Kidney tubule cell (primary cell): Measurements from ENCODE around the gene RAD23B.
A peak's percentile ranks its signal among the peaks of the same experiment; 100 is the strongest.
"Not testable (repeated sequence)": the region's sequence is repeated elsewhere in the genome, so short reads cannot be mapped to it uniquely, and the experiment has no call there.

ENCODE experiments used
- DNase-seq: peaks from one replicate; pipeline ENCODE4 v3.0.0-alpha.2; 2018; ENCODE audit warnings: low spot score

RAD23B gene

GRCh38 chr9:107282759-107283622 is at the start of gene RAD23B:
RAD23B (plus strand) TSS chr9:107283279; CDS start chr9:107283630, 351 bp downstream.
- peak; percentile 99 for DNase-seq

GRCh38 chr9:107235765-107236442 is 47.2 kb upstream of the RAD23B start:
- DNase-seq: no peak

GRCh38 chr9:107237873-107238272 is 45.2 kb upstream of the RAD23B start:
- no peak for DNase-seq

GRCh38 chr9:107239474-107239873 is 43.6 kb upstream of the RAD23B start:
- peak; percentile 22 for DNase-seq

- peak; percentile 38 for DNase-seq
Measured at GRCh38 chr9:107240260-107240659, 42.8 kb upstream of the RAD23B start.

- peak; percentile 67 for DNase-seq
Measured at GRCh38 chr9:107242073-107243030, 40.7 kb upstream of the RAD23B start.

- DNase-seq: peak; percentile 96
Measured at GRCh38 chr9:107243742-107244141, 39.3 kb upstream of the RAD23B start.

GRCh38 chr9:107246259-107247254 is 36.5 kb upstream of the RAD23B start:
- no peak for DNase-seq

GRCh38 chr9:107248714-107249113 is 34.4 kb upstream of the RAD23B start:
- DNase-seq: no peak

- peak; percentile 68 for DNase-seq
Measured at GRCh38 chr9:107249131-107249533, 33.9 kb upstream of the RAD23B start.

GRCh38 chr9:107249665-107250285 is 33.3 kb upstream of the RAD23B start:
- no peak for DNase-seq

GRCh38 chr9:107251756-107252322 is 31.2 kb upstream of the RAD23B start:
- peak; percentile 18 for DNase-seq

- no peak for DNase-seq
Measured at GRCh38 chr9:107258919-107259318, 24.2 kb upstream of the RAD23B start.

- not testable (repeated sequence) for DNase-seq
Measured at GRCh38 chr9:107259751-107260313, 23.2 kb upstream of the RAD23B start.

GRCh38 chr9:107260437-107261081 is 22.5 kb upstream of the RAD23B start:
- DNase-seq: no peak

GRCh38 chr9:107261106-107261505 is 22.0 kb upstream of the RAD23B start:
- DNase-seq: no peak

- no peak for DNase-seq
Measured at GRCh38 chr9:107263289-107263688, 19.8 kb upstream of the RAD23B start.

- no peak for DNase-seq
Measured at GRCh38 chr9:107266624-107267368, 16.3 kb upstream of the RAD23B start.
